Dendritic cell treated with granulocyte-macrophage colony-stimulating factor and Interleukin-4, amounts not matched to agents 40 ng/mL and 50 ng/mL, for 4 days (primary cell): Measurements from ENCODE around the gene AVL9.

Experiments
- H3K27ac Mint-ChIP-seq: one replicate; pipeline ENCODE4 v1.8.0; 2022; ENCODE audit warnings: mild to moderate bottlenecking, mixed read lengths
- H3K27me3 Mint-ChIP-seq: one replicate; pipeline ENCODE4 v1.8.0; 2022; ENCODE audit warnings: mild to moderate bottlenecking, mixed read lengths
- H3K36me3 Mint-ChIP-seq: one replicate; pipeline ENCODE4 v1.8.0; 2022; ENCODE audit warnings: low read depth, mixed read lengths
- H3K4me1 Mint-ChIP-seq: one replicate; pipeline ENCODE4 v1.8.0; 2022; ENCODE audit warnings: low read depth, mixed read lengths
- H3K4me3 Mint-ChIP-seq: one replicate; pipeline ENCODE4 v1.8.0; 2022; ENCODE audit warnings: mild to moderate bottlenecking, moderate library complexity, mixed read lengths
- H3K9me3 Mint-ChIP-seq: one replicate; pipeline ENCODE4 v1.8.0; 2022; ENCODE audit warnings: mixed read lengths
- intact Hi-C: fragments of 100-400 bp; cut with micrococcal nuclease; formaldehyde crosslinking; loops from one replicate; pipeline ENCODE4 v1.15.0; 2022

Gene AVL9

DNA sequence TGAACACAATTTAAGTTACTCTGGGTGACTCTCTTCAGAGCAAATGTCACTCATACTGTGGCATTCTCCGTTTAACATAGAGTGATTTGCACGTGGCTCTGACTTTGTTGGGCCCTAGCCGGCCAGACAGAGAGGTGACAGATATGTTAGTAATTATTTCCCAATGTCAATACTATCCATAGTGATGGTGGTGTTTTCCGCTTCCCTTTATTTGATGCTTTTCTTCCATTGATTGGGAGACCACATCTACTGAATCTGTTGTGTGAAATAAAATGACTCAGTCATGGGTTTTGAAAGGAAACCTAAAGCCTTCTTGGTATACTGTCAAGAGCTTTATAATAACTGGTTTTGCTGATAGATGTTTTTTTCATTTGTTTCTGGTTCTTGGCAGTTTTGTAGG lies 7.4 kb downstream of the AVL9 start:
- H3K4me1 Mint-ChIP-seq = peaks cover 27% of the 10 kb centered on the region
- H3K27ac Mint-ChIP-seq = no peak overlapping the region
- peaks cover 17% of the 10 kb centered on the region for H3K36me3 Mint-ChIP-seq
- H3K9me3 Mint-ChIP-seq = no peaks in the 10 kb centered on the region
- H3K4me3 Mint-ChIP-seq = no peak overlapping the region
- intact Hi-C loops = no loop called here
- no peaks in the 10 kb centered on the region for H3K27me3 Mint-ChIP-seq

DNA sequence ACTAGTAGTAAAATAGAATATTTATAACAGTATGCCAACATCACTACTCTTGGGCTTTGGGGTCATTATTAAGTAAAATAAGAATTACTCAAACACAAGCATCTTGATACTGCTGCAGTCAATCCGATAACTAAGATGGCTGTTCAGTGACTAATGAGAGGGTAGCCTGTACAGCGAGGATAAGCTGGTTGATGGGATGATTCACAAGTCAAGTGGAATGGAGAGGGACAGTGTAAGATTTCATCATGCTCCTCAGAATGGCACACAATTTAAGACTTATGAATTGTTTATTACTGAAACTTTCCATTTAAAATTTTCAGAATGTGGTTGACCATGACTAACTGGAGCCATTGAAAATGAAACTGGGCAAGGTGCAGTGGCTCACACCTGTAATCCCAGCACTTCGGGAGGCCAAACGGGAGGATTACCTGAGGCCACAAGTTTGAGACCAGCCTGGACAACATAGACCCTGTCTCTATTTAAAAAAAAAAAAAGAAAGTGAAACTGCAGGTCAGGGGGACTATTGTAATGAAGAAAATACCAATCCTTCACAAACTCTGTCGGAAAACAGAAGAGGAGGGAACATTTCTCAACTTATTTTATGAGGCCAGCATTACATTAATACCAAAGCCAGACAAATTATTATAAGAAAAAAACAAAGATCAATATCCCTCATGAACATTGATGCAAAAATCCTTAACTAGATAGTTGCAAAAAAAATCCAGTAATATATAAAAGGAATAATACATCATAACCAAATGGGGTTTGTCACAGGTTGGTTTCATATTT lies 11.2 kb downstream of the AVL9 start:
- intact Hi-C loops = no loop called here
- Mint-ChIP-seq H3K9me3 (no peaks in the 10 kb centered on the region), H3K27ac (no peak overlapping the region), H3K27me3 (no peaks in the 10 kb centered on the region), H3K4me1 (peaks cover 18% of the 10 kb centered on the region), H3K4me3 (no peak overlapping the region), H3K36me3 (peaks cover 32% of the 10 kb centered on the region)

DNA sequence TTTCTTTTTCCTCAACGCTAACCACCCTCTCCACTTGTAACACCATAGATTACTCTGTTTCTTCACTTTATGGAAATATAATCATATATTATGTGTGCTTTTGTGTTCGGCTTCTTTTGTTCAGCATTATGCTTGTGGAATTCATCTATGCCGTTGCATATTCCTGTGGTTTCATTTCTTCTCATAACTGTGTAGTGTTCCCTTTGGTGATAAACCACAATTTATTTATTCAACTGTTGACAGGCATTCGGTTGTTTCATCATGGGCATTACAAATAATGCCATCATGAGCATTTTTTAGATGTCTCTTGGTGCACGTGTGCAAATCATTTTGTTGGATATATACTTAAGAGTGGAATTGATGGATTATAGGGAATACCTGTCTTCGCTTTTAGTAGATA lies 12.1 kb downstream of the AVL9 start:
- Mint-ChIP-seq H3K36me3 (peaks cover 37% of the 10 kb centered on the region), H3K9me3 (no peaks in the 10 kb centered on the region)

DNA sequence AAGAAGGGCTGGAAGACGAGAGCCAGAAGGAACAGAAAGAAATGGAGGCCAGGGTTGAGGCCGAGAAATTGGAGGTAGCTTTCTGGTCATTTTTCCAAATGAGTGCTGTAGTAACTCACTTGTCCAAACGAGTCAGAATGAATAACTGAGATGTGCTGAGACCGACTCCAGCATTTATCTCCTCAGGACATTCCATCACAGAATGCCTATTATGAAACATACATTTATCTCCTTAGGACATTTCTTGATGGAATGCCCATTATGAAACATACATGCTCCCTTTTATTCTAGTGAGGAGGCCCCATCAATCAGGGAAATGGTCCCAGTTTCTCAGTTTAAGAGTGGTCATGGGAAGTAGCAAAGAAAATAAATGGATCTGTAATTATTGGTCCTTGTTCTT lies 16.5 kb downstream of the AVL9 start:
- no peaks in the 10 kb centered on the region for H3K27me3 Mint-ChIP-seq
- no peak overlapping the region for H3K27ac Mint-ChIP-seq
- peaks cover 57% of the 10 kb centered on the region for H3K4me1 Mint-ChIP-seq
- intact Hi-C loops = no loop called here
- H3K4me3 Mint-ChIP-seq = no peak overlapping the region
- H3K9me3 Mint-ChIP-seq = peaks cover 3% of the 10 kb centered on the region
- H3K36me3 Mint-ChIP-seq = peaks cover 77% of the 10 kb centered on the region

More for the DNA sequence above, 12.1 kb downstream of the AVL9 start:
- intact Hi-C loops = no loop called here
- Mint-ChIP-seq H3K27me3 (no peaks in the 10 kb centered on the region), H3K4me3 (no peak overlapping the region), H3K27ac (no peak overlapping the region), H3K4me1 (peaks cover 19% of the 10 kb centered on the region)

DNA sequence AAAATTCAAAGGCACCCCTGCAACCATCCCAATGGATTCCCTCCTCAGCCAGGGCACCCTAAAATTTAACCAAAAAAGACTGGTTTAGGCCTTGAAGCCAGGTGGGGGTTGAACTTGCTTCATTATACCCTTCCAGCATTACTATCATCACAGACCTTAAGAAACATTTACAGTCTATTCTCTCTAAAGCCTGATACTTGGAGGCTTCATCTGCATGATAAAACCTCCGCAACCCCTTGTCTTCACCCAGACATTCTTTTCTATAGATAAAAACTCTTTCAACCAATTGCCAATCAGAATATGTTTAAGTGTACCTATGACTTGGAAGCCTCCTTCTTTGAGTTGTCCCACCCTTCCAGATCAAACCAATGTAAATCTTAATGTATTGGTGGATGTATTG lies 17.9 kb downstream of the AVL9 start:
- Mint-ChIP-seq H3K27ac (no peak overlapping the region), H3K9me3 (peaks cover 16% of the 10 kb centered on the region), H3K4me3 (no peak overlapping the region), H3K27me3 (no peaks in the 10 kb centered on the region), H3K36me3 (peaks cover 85% of the 10 kb centered on the region), H3K4me1 (peaks cover 51% of the 10 kb centered on the region)
- intact Hi-C loops = no loop called here

DNA sequence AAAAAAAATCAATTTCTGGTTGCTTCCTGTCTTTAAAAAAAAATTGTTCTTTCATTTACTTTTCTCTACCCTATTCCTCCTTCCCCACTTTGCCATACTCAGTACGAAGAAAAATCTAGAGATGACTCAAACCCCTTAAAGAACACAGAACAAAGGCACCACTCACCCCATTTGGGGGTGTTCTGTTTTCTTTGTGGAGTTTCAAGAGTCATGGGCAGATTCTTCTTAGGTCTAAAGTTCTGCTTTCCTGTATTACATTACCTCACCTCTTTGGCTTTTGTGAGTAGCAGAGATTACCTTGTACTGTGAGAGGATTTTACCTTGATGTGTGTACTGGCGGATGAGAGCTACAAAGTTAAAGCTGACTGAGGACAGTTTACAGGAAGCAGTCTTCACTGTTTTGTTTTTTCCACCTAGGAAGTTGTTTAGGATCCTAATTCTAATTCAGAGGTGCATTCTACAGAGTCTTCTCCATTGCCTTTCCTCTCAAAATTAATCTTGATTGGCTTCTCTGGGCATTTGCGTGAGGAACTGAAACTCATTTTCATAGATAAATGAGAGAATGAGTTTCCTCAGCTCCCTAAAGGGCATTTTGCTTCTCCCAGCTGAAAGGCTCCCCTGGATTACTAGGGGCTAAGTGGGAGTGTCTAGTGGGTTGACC lies 20.7 kb downstream of the AVL9 start:
- intact Hi-C loops = no loop called here
- H3K36me3 Mint-ChIP-seq = peaks cover 91% of the 10 kb centered on the region
- no peak overlapping the region for H3K4me3 Mint-ChIP-seq
- H3K9me3 Mint-ChIP-seq = peaks cover 34% of the 10 kb centered on the region
- peak overlapping the region; percentile 36 for H3K27ac Mint-ChIP-seq
- peaks cover 54% of the 10 kb centered on the region for H3K4me1 Mint-ChIP-seq
- no peaks in the 10 kb centered on the region for H3K27me3 Mint-ChIP-seq

DNA sequence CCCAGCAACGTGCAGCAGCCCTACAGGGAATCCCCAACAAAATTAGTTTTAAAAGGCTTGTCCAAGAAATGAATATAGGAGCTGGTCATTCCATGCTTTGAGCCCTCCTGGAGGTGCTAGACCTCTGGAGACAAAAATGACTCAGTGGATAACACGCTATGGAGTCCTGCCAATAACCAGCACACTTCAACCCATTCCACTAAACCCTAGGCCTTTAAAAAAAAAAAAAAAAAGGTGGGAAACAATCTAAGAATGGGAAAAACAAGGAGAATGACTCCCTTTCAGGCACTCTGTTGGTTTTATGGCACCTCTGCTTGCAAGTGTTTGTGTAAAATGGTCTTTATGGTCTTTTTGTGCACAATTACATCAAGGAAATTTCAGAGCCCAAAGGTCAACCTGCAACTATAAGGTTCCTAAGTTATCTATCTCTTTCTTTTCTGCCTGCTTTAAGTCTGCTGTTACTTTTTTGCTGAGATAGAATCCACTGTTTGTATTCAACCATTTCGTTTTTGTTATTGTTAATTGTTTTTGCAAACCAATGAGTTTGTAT lies 21.3 kb downstream of the AVL9 start:
- peaks cover 91% of the 10 kb centered on the region for H3K36me3 Mint-ChIP-seq
- H3K27me3 Mint-ChIP-seq = no peaks in the 10 kb centered on the region
- no peak overlapping the region for H3K4me3 Mint-ChIP-seq
- peaks cover 52% of the 10 kb centered on the region for H3K4me1 Mint-ChIP-seq
- H3K9me3 Mint-ChIP-seq = peaks cover 40% of the 10 kb centered on the region
- H3K27ac Mint-ChIP-seq = no peak overlapping the region
- intact Hi-C loops = no loop called here

DNA sequence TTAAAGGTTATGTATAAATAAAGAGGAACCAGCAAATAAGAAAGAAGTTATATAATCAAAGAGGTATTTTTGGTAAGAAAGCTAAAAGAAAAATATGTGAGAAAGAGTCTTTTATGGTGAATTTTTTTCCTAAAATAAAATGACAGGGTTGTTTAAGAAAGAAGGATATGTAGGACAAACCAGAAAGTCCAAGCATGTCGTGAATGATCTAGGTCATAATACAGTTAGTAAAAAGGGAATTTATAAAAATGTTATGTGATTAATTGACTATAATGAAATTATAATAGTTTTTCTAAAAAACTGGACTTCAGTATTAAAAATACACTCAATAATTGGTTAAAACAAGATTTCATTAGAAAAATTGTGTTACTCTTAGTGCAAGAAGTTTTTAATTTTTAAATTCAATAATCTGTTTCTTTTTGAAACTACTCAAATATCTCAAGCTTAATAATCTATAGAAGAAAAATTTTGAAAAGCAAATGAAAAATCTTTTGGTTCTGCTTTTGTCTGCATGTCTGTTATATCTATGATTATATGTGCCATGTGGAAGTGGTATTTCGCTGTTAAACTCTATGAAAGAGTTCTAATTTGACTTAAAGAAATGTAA lies 23.3 kb downstream of the AVL9 start:
- no peak overlapping the region for H3K4me3 Mint-ChIP-seq
- no peaks in the 10 kb centered on the region for H3K27me3 Mint-ChIP-seq
- H3K27ac Mint-ChIP-seq = no peak overlapping the region
- intact Hi-C loops = no loop called here
- peaks cover 92% of the 10 kb centered on the region for H3K36me3 Mint-ChIP-seq
- peaks cover 55% of the 10 kb centered on the region for H3K9me3 Mint-ChIP-seq
- H3K4me1 Mint-ChIP-seq = peaks cover 35% of the 10 kb centered on the region

DNA sequence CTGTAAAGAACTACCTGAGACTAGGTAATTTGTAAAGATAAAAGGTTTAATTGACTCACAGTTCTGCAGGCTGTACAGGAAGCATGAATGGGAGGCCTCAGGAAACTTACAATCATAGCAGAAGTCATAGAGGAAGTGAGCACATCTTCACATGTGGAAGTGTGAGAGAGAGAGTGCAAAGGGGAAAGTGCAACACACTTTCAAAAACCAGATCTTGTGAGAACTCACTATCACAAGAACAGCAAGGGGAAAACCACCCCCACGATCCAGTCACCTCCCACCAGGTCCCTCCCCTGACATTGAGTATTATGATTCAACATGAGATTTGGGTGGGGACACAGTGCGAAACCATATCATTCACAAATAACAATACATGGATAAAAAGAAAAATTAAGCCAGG lies 24.5 kb downstream of the AVL9 start:
- Mint-ChIP-seq H3K36me3 (peaks cover 80% of the 10 kb centered on the region), H3K4me3 (no peak overlapping the region), H3K27me3 (no peaks in the 10 kb centered on the region), H3K27ac (no peak overlapping the region), H3K4me1 (peaks cover 23% of the 10 kb centered on the region), H3K9me3 (peaks cover 55% of the 10 kb centered on the region)
- intact Hi-C loops = no loop called here

DNA sequence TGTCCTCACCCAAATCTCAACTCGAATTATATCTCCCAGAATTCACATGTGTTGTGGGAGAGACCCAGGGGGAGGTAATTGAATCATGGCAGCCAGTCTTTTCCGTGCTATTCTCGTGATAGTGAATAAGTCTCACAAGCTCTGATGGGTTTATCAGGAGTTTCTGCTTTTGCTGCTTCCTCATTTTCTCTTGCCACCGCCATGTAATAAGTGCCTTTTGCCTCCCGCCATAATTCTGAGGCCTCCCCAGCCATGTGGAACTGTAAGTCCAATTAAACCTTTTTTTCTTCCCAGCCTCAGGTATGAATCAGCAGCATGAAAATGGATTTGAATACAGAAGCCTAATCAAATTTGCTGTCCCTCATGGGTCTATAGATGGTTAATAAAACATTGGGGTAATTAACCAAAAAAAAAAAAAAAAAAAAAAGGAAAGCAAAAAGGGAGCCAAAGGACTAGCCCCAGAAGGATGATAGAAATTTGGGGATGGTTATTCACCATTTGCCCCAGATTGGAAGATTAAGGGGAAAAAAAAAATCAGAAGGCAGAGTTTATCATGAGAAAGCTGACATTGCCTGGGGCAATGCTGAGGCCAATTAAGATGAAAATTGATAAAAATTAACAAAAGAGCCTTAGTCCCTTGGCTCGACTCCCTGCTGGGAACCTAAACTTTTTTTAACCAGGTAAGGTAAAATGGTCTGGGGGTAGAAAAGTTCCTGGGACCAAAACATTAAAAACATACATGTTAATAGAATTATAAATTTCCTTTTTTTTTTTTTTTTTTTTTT lies 27.6 kb downstream of the AVL9 start:
- Mint-ChIP-seq H3K27me3 (no peaks in the 10 kb centered on the region), H3K27ac (no peak overlapping the region), H3K36me3 (peaks cover 65% of the 10 kb centered on the region), H3K4me1 (peaks cover 7% of the 10 kb centered on the region), H3K4me3 (no peak overlapping the region), H3K9me3 (peaks cover 40% of the 10 kb centered on the region)
- intact Hi-C loops = no loop called here

DNA sequence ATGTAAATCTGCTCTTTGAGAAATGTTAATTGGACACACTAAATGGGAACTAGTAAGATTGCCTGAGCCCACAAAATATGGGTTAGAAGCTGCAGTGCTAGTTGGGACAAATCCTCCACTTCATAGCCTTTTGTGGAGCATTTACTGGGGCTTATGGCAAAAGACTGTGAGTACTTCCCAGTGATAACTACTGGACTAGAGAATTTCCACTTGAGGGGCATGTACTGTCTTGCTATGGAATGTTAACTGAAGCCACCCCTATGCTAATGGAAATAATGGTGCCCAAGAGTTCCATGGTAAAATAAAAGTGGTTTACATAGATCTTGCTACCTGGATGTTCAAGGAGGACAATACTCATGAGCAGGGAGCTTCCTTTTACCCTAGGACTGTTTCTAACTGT lies 29.3 kb downstream of the AVL9 start:
- Mint-ChIP-seq H3K4me3 (no peak overlapping the region), H3K9me3 (peaks cover 34% of the 10 kb centered on the region), H3K27ac (no peak overlapping the region), H3K27me3 (no peaks in the 10 kb centered on the region), H3K4me1 (peaks cover 7% of the 10 kb centered on the region), H3K36me3 (peaks cover 57% of the 10 kb centered on the region)
- intact Hi-C loops = no loop called here

DNA sequence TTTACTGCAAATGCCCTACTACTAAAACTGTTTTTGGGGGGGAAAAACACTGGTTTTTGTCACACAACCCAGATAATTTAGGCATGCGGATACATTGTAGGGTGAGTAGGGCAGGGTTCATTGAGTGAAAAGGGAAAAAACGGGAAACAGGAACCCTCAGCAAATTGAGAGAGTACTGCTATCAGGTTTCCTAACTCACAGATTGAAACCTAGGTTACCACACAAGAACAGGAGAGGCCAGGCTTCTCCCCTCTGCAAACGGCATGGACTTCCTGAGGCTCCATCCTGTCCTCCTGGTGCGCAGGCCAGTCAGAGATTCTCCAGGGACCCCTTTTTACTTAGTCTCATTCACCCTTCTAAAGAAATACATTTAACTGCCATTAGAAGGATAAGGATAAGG lies 30.6 kb downstream of the AVL9 start:
- Mint-ChIP-seq H3K4me1 (peaks cover 5% of the 10 kb centered on the region), H3K9me3 (peaks cover 22% of the 10 kb centered on the region), H3K27ac (no peak overlapping the region), H3K36me3 (peaks cover 45% of the 10 kb centered on the region), H3K4me3 (no peak overlapping the region), H3K27me3 (no peaks in the 10 kb centered on the region)
- intact Hi-C loops = no loop called here

DNA sequence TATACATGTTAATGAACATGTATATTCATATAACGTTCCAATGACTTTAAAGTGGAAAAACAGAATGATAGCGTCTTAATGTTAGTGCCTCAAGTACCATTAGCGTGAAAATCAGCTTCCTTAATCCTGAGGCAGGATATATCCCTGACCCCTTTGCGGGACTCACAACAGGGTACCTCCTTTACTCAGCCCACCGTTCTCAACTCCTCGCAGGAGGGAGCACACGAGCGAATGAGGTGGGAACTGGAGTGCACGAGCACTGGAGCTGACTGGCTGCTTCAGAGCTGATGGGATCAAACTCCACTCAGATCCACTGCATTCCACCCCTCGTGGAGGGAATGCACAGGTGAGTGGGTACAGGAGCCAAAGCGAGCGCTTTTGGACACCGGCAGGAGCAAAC lies 36.1 kb downstream of the AVL9 start:
- H3K4me3 Mint-ChIP-seq = no peak overlapping the region
- H3K36me3 Mint-ChIP-seq = peaks cover 39% of the 10 kb centered on the region
- no peaks in the 10 kb centered on the region for H3K27me3 Mint-ChIP-seq
- H3K9me3 Mint-ChIP-seq = no peaks in the 10 kb centered on the region
- peaks cover 11% of the 10 kb centered on the region for H3K4me1 Mint-ChIP-seq
- no peak overlapping the region for H3K27ac Mint-ChIP-seq
- intact Hi-C loops = no loop called here

DNA sequence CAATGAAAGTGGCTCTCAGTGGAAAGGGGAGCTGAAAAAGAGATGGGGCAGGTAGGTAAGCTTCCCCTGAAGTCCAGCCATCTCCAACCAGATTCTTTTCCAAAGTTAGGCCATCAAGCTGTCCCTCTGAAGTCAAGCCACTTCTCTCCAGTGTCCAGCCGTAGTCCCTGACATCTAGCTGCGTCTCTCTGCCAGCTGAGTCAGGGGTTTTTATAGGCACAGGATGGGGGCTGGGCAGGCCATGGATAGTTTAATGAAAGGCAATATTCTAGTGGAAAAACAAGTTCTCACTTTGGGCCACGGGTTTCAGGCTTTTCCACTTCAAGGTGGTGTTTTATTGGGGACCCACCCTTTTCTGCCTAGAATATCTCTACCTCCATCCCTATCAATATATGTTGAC lies 36.8 kb downstream of the AVL9 start:
- H3K27me3 Mint-ChIP-seq = no peaks in the 10 kb centered on the region
- H3K27ac Mint-ChIP-seq = no peak overlapping the region
- intact Hi-C loops = no loop called here
- H3K4me3 Mint-ChIP-seq = no peak overlapping the region
- peaks cover 38% of the 10 kb centered on the region for H3K36me3 Mint-ChIP-seq
- H3K9me3 Mint-ChIP-seq = no peaks in the 10 kb centered on the region
- peaks cover 11% of the 10 kb centered on the region for H3K4me1 Mint-ChIP-seq
